Astrocyte (in vitro differentiated cells and primary cell): ENCODE data around the gene TARS2. TPM values are rescaled to one million over a fixed set of nuclear protein-coding genes. Genes with fewer than 3 reads are reported as not detected.
A peak's percentile ranks its signal among the peaks of the same experiment; 100 is the strongest.

Source experiments
- DNase-seq: peaks from one replicate; pipeline ENCODE4 v3.0.0-alpha.2; 2010; ENCODE audit warnings: low read depth
- FAIRE-seq: peaks from 2 replicates; lab custom pipeline; 2011; peaks lifted over from hg19 to GRCh38; lab: Jason Lieb, UNC
- H2AFZ ChIP-seq: 2 replicates; pipeline ENCODE4 v1.6.0; 2012; ENCODE audit warnings: low read depth, low read length, inconsistent platforms
- H3K27ac ChIP-seq: 2 replicates; pipeline ENCODE4 v1.5.1; 2011; ENCODE audit warnings: low read depth, low read length, inconsistent platforms
- H3K27me3 ChIP-seq: 2 replicates; pipeline ENCODE4 v1.6.0; 2011; ENCODE audit warnings: low read length, inconsistent platforms; ENCODE audit not compliant: insufficient read depth
- H3K36me3 ChIP-seq: 2 replicates; pipeline ENCODE4 v1.5.1; 2011; ENCODE audit warnings: low read length, inconsistent platforms; ENCODE audit not compliant: insufficient read depth
- H3K4me1 ChIP-seq: 2 replicates; pipeline ENCODE4 v1.5.1; 2011; ENCODE audit warnings: low read length, inconsistent platforms; ENCODE audit not compliant: insufficient read depth
- H3K4me2 ChIP-seq: 2 replicates; pipeline ENCODE4 v1.6.0; 2012; ENCODE audit warnings: low read length, inconsistent platforms
- H3K4me3 ChIP-seq: 2 replicates; pipeline ENCODE4 v1.5.1; 2011; ENCODE audit warnings: low read depth, mild to moderate bottlenecking, low read length, inconsistent platforms; ENCODE audit not compliant: insufficient read depth
- H3K79me2 ChIP-seq: 2 replicates; pipeline ENCODE4 v1.6.0; 2012; ENCODE audit warnings: mild to moderate bottlenecking, low read length, inconsistent platforms; ENCODE audit not compliant: insufficient read depth
- H3K9ac ChIP-seq: 2 replicates; pipeline ENCODE4 v1.6.0; 2012; ENCODE audit warnings: mild to moderate bottlenecking, low read length, inconsistent platforms
- H3K9me3 ChIP-seq: 2 replicates; pipeline ENCODE4 v1.5.1; 2012; ENCODE audit warnings: low read depth, mild to moderate bottlenecking, low read length, inconsistent platforms; ENCODE audit not compliant: insufficient read depth
- H4K20me1 ChIP-seq: 2 replicates; pipeline ENCODE4 v1.6.0; 2012; ENCODE audit warnings: low read length, inconsistent platforms; ENCODE audit not compliant: insufficient read depth
- H3K27ac Mint-ChIP-seq: one replicate; pipeline ENCODE4 v1.8.0; 2021; ENCODE audit warnings: mild to moderate bottlenecking, mixed read lengths; ENCODE audit not compliant: unreplicated experiment
- H3K27me3 Mint-ChIP-seq: one replicate; pipeline ENCODE4 v1.8.0; 2021; ENCODE audit warnings: low read depth, mixed read lengths; ENCODE audit not compliant: unreplicated experiment
- H3K36me3 Mint-ChIP-seq: one replicate; pipeline ENCODE4 v1.8.0; 2021; ENCODE audit warnings: low read depth, mixed read lengths; ENCODE audit not compliant: unreplicated experiment
- H3K4me1 Mint-ChIP-seq: one replicate; pipeline ENCODE4 v1.8.0; 2021; ENCODE audit warnings: low read depth, mixed read lengths; ENCODE audit not compliant: unreplicated experiment
- H3K4me3 Mint-ChIP-seq: one replicate; pipeline ENCODE4 v1.8.0; 2021; ENCODE audit warnings: mild to moderate bottlenecking, moderate library complexity, mixed read lengths; ENCODE audit not compliant: unreplicated experiment
- H3K9me3 Mint-ChIP-seq: one replicate; pipeline ENCODE4 v1.8.0; 2021; ENCODE audit warnings: mild to moderate bottlenecking, mixed read lengths; ENCODE audit not compliant: unreplicated experiment
- CTCF ChIP-seq: IDR thresholded peaks from 2 replicates; pipeline ENCODE4 v1.5.1; 2011; ENCODE audit warnings: low read depth, mild to moderate bottlenecking, inconsistent platforms, low read length, moderate library complexity; ENCODE audit not compliant: insufficient read depth
- EZH2 ChIP-seq: IDR thresholded peaks from 2 replicates; pipeline ENCODE4 v1.6.1; 2012; ENCODE audit warnings: mild to moderate bottlenecking, low read length, inconsistent platforms; ENCODE audit not compliant: insufficient read depth
- total RNA-seq: library from RNA; stranded (reverse); gene quantifications from 2 replicates; pipeline ENCODE4 v1.2.1, GENCODE V29; 2021

Gene TARS2
- total RNA-seq, 1 donor from 2014 or later = 15.5 TPM

GRCh38 chr1:150549496-150550221, 62.4 kb downstream of the TARS2 start:
- no peaks in the 10 kb centered on the region for H3K36me3 Mint-ChIP-seq
- H4K20me1 ChIP-seq = no peaks in the 10 kb centered on the region
- no peak overlapping the region for H3K27ac ChIP-seq
- DNase-seq (no peak), FAIRE-seq (no peak)
- H3K36me3 ChIP-seq = no peaks in the 10 kb centered on the region
- H3K4me3 Mint-ChIP-seq = peak overlapping the region; percentile 80
- no peaks in the 10 kb centered on the region for H3K27me3 ChIP-seq
- peak overlapping the region; percentile 28 for H3K4me3 ChIP-seq
- no peaks in the 10 kb centered on the region for H3K9me3 ChIP-seq
- no peak overlapping the region for H2AFZ ChIP-seq
- no peaks in the 10 kb centered on the region for H3K79me2 ChIP-seq
- H3K4me2 ChIP-seq = peak overlapping the region; percentile 88
- peaks cover 14% of the 10 kb centered on the region for H3K4me1 ChIP-seq
- H3K27ac Mint-ChIP-seq = peak overlapping the region; percentile 75
- TF ChIP-seq EZH2 = no peak
- TF ChIP-seq CTCF = no peak
- H3K4me1 Mint-ChIP-seq = peaks cover 14% of the 10 kb centered on the region
- peak overlapping the region; percentile 59 for H3K9ac ChIP-seq
- no peaks in the 10 kb centered on the region for H3K9me3 Mint-ChIP-seq
- H3K27me3 Mint-ChIP-seq = no peaks in the 10 kb centered on the region

GRCh38 chr1:150550222-150551050, 63.2 kb downstream of the TARS2 start:
- TF ChIP-seq EZH2 (no peak), CTCF (no peak)
- Mint-ChIP-seq H3K36me3 (no peaks in the 10 kb centered on the region), H3K4me3 (peak overlapping the region; percentile 80), H3K9me3 (no peaks in the 10 kb centered on the region), H3K4me1 (peaks cover 14% of the 10 kb centered on the region), H3K27me3 (no peaks in the 10 kb centered on the region), H3K27ac (no peak overlapping the region)
- no peak overlapping the region for H3K4me3 ChIP-seq
- no peak for FAIRE-seq
- no peak overlapping the region for H3K27ac ChIP-seq
- H3K9ac ChIP-seq = no peak overlapping the region
- H3K4me2 ChIP-seq = no peak overlapping the region
- no peaks in the 10 kb centered on the region for H3K27me3 ChIP-seq
- H3K4me1 ChIP-seq = peaks cover 14% of the 10 kb centered on the region
- no peaks in the 10 kb centered on the region for H3K36me3 ChIP-seq
- no peaks in the 10 kb centered on the region for H3K9me3 ChIP-seq
- H4K20me1 ChIP-seq = no peaks in the 10 kb centered on the region
- no peak overlapping the region for H2AFZ ChIP-seq
- DNase-seq = no peak
- H3K79me2 ChIP-seq = no peaks in the 10 kb centered on the region
